CD14-positive monocyte (primary cell): ENCODE results near the gene BRMS1. TPM values are rescaled to one million over a fixed set of nuclear protein-coding genes. Genes with fewer than 3 reads are reported as not detected.

Experiments used
- DNase-seq, 3 donors: peaks; one replicate each; pipeline ENCODE4 v3.0.0-alpha.2; 2011 to 2022
- H2AFZ ChIP-seq: 2 replicates; pipeline ENCODE4 v1.6.0; 2012; ENCODE audit warnings: mild to moderate bottlenecking, low read depth, low read length, inconsistent platforms; ENCODE audit not compliant: insufficient read depth, poor library complexity, severe bottlenecking
- H3K27ac ChIP-seq, 2 donors: 1 replicate in 1 of 2; 2 replicates in 1 of 2; pipeline ENCODE4 v1.5.1; 2012 to 2013; ENCODE audit warnings: low read length in 2 of 2, control low read depth in 1 of 2, inconsistent platforms in 1 of 2, low read depth in 1 of 2, mild to moderate bottlenecking in 1 of 2
- H3K27me3 ChIP-seq, 2 donors: one replicate each; pipeline versions ENCODE4 v1.6.0 to v1.6.1; 2011 to 2013; ENCODE audit warnings: low read length in 2 of 2; ENCODE audit not compliant: control insufficient read depth in 2 of 2, insufficient read depth in 2 of 2
- H3K36me3 ChIP-seq, 2 donors: replicated peaks in 1 of 2; 1 replicate in 1 of 2; 2 replicates in 1 of 2; pipeline versions ENCODE4 v1.5.1 to v1.6.1; 2012 to 2013; ENCODE audit warnings: low read length in 2 of 2, control low read depth in 1 of 2, inconsistent platforms in 1 of 2, mild to moderate bottlenecking in 1 of 2; ENCODE audit not compliant: insufficient read depth in 2 of 2, control insufficient read depth in 1 of 2
- H3K4me1 ChIP-seq, 2 donors: 1 replicate in 1 of 2; 2 replicates in 1 of 2; pipeline versions ENCODE4 v1.5.1 to v1.6.1; 2012 to 2013; ENCODE audit warnings: low read length in 2 of 2, control low read depth in 1 of 2, inconsistent platforms in 1 of 2, mild to moderate bottlenecking in 1 of 2, moderate library complexity in 1 of 2; ENCODE audit not compliant: insufficient read depth in 2 of 2, control insufficient read depth in 1 of 2
- H3K4me2 ChIP-seq: replicated peaks from 2 replicates; pipeline ENCODE3; 2012; ENCODE audit warnings: low read length, moderate library complexity, mild to moderate bottlenecking; ENCODE audit not compliant: poor library complexity, severe bottlenecking; ENCODE audit errors: extremely low read depth
- H3K4me3 ChIP-seq, 3 experiments: fragments of 200-600 bp in 1 of 3; sonication (generic) in 1 of 3; replicated peaks in 1 of 3; 1 replicate in 2 of 3; 2 replicates in 1 of 3; pipeline ENCODE4 v1.5.1; 2011 to 2013; ENCODE audit warnings: low read length in 3 of 3, mild to moderate bottlenecking in 3 of 3, control low read depth in 2 of 3, low read depth in 2 of 3, inconsistent platforms in 1 of 3, moderate library complexity in 1 of 3
- H3K79me2 ChIP-seq: 2 replicates; pipeline ENCODE4 v1.6.0; 2012; ENCODE audit warnings: mild to moderate bottlenecking, control low read depth, inconsistent platforms, low read length, moderate library complexity; ENCODE audit not compliant: insufficient read depth
- H3K9ac ChIP-seq: 2 replicates; pipeline ENCODE4 v1.6.0; 2017; ENCODE audit warnings: low read length, mild to moderate bottlenecking; ENCODE audit not compliant: insufficient read depth, poor library complexity, severe bottlenecking
- H3K9me3 ChIP-seq, 2 donors: replicated peaks in 1 of 2; 1 replicate in 1 of 2; 2 replicates in 1 of 2; pipeline versions ENCODE4 v1.5.1 to v1.6.1; 2012 to 2013; ENCODE audit warnings: low read length in 2 of 2, control low read depth in 1 of 2; ENCODE audit not compliant: control insufficient read depth in 1 of 2, insufficient read depth in 1 of 2
- H4K20me1 ChIP-seq: 2 replicates; pipeline ENCODE4 v1.6.0; 2012; ENCODE audit warnings: mild to moderate bottlenecking, low read length, control low read depth, moderate library complexity; ENCODE audit not compliant: insufficient read depth
- H3K27ac Mint-ChIP-seq, 7 donors: one replicate each; pipeline ENCODE4 v1.8.0; 2020; ENCODE audit warnings: mild to moderate bottlenecking in 7 of 7, mixed read lengths in 7 of 7, moderate library complexity in 6 of 7, inconsistent platforms in 2 of 7
- H3K27me3 Mint-ChIP-seq, 3 donors: one replicate each; pipeline ENCODE4 v1.8.0; 2021 to 2022; ENCODE audit warnings: low read depth in 3 of 3, mild to moderate bottlenecking in 3 of 3, mixed read lengths in 3 of 3, moderate library complexity in 3 of 3, inconsistent platforms in 1 of 3
- H3K36me3 Mint-ChIP-seq, 2 donors: one replicate each; pipeline ENCODE4 v1.8.0; 2020; ENCODE audit warnings: mixed read lengths in 2 of 2, inconsistent platforms in 1 of 2, mild to moderate bottlenecking in 1 of 2
- H3K4me1 Mint-ChIP-seq: one replicate; pipeline ENCODE4 v1.8.0; 2020; ENCODE audit warnings: mild to moderate bottlenecking, mixed read lengths
- H3K4me3 Mint-ChIP-seq, 2 donors: one replicate each; pipeline ENCODE4 v1.8.0; 2020; ENCODE audit warnings: mild to moderate bottlenecking in 2 of 2, mixed read lengths in 2 of 2, moderate library complexity in 1 of 2
- H3K9me3 Mint-ChIP-seq, 7 donors: one replicate each; pipeline ENCODE4 v1.8.0; 2020 to 2022; ENCODE audit warnings: mixed read lengths in 7 of 7, mild to moderate bottlenecking in 6 of 7, moderate library complexity in 6 of 7, inconsistent platforms in 2 of 7
- WGBS: methylation state at CpG from one replicate; pipeline ENCODE4 v1.1.5; 2013; ENCODE audit warnings: missing lambda C conversion rate; ENCODE audit not compliant: insufficient coverage; 5-methylcytosine and 5-hydroxymethylcytosine counted together
- intact Hi-C, 2 donors: fragments of 100-400 bp; cut with micrococcal nuclease; formaldehyde crosslinking; loops; one replicate each; pipeline versions ENCODE4 v1.15.0 to v1.15.1; 2023
- polyA plus RNA-seq, 3 donors: library from polyadenylated mRNA; depleted of rRNA in 1 of 3; unstranded in 2 of 3; stranded (reverse) in 1 of 3; fragments of 300-500 nt in 2 of 3; fragments of >200 nt in 1 of 3; fragmentation: Illumina TruSeq in 2 of 3; gene quantifications; 1 replicate in 2 of 3; 2 replicates in 1 of 3; pipeline ENCODE4 v1.2.3, GENCODE V29; 2012 to 2021
- TF ChIP-seq, protein P1 (sequence below): fragments of 200-600 bp; IDR thresholded peaks from one replicate; pipeline ENCODE4 v1.8.0; 2022; ENCODE audit warnings: antibody characterized with exemption, mild to moderate bottlenecking

BRMS1 gene
- polyA plus RNA-seq, 3 donors: 49.0 to 65.2 (median 62.0) TPM

GRCh38 chr11:66318600-66318970, 26.3 kb downstream of the BRMS1 start:
- DNase-seq: no peak
- Histone ChIP-seq H3K36me3 (no peaks in the 10 kb centered on the region), H3K27me3 (no peaks in the 10 kb centered on the region), H3K4me3 (peak overlapping the region in 1 of 3 experiments; percentile 19), H2AFZ (peak overlapping the region; percentile 38), H4K20me1 (no peaks in the 10 kb centered on the region), H3K4me2 (peak overlapping the region; percentile 58), H3K9ac (no peak overlapping the region), H3K9me3 (no peaks in the 10 kb centered on the region), H3K79me2 (no peaks in the 10 kb centered on the region), H3K27ac (peak overlapping the region; percentile 79 to 83), H3K4me1 (peaks cover 38 to 45% of the 10 kb centered on the region in 2 donors)
- H3K27me3 Mint-ChIP-seq: peaks cover 0 to 16% (median 13%) of the 10 kb centered on the region in 3 donors
- H3K4me3 Mint-ChIP-seq: peak overlapping the region in 1 of 2 donors; percentile 39
- TF ChIP-seq, protein P1, sequence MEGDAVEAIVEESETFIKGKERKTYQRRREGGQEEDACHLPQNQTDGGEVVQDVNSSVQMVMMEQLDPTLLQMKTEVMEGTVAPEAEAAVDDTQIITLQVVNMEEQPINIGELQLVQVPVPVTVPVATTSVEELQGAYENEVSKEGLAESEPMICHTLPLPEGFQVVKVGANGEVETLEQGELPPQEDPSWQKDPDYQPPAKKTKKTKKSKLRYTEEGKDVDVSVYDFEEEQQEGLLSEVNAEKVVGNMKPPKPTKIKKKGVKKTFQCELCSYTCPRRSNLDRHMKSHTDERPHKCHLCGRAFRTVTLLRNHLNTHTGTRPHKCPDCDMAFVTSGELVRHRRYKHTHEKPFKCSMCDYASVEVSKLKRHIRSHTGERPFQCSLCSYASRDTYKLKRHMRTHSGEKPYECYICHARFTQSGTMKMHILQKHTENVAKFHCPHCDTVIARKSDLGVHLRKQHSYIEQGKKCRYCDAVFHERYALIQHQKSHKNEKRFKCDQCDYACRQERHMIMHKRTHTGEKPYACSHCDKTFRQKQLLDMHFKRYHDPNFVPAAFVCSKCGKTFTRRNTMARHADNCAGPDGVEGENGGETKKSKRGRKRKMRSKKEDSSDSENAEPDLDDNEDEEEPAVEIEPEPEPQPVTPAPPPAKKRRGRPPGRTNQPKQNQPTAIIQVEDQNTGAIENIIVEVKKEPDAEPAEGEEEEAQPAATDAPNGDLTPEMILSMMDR: no peak
- WGBS: 50% methylated on average over 2 of the region's 3 CpGs
- intact Hi-C loops: loop anchor here in 1 of 2 donors (10.0 kb wide), 1 partner anchor 66 kb away; no protein-coding TSS in a partner anchor
- peaks cover 36% of the 10 kb centered on the region for H3K4me1 Mint-ChIP-seq
- H3K9me3 Mint-ChIP-seq: peaks cover 0 to 9% (median 3%) of the 10 kb centered on the region in 7 donors
- H3K27ac Mint-ChIP-seq: peak overlapping the region; percentile 88 to 96 (median 94)
- H3K36me3 Mint-ChIP-seq: peaks cover 0 to 2% of the 10 kb centered on the region in 2 donors

DNA sequence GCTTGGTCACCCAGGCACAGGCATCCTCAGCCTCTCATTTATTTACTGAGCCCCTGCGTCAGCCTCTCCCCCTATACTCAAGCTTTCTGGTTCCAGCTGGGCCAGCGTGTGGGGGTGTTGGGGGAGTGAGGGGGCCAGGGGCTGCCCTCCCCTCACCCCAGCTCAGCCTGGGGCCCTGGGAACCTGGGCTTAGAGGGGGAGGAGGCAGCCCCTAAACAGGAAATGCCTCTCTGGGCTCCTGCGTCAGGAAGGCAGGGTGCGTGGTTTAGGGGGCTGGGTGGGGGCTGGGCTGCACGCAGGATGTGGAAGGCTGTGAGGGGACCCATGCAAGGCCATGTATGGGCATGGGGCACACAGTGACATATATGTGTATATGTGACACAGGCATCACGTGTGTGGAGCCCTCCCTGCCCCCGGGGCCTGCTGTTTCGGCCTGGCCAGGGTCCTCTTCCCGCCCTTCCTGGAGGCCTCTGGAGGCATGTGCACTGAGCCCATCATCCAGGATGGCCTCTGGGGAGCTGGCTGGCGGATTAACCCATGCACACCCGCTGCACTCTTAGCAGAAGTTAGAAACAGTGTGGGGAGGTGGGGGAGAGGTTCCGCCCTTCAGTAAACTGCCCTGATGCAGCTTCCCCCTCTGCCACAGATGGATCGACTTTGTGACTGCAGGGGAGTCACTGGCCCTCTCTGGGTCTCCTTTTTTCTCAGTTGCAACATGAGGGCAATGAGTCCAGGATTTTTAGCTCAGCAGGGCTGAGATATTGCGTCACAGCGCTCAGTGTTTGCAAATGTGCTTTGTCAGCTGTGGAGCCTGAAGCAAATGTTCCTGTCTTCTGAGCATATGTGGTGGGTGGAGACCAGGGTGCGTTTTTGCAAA, 26.9 kb downstream of the BRMS1 start:
- Mint-ChIP-seq H3K4me3 (peak overlapping the region; percentile 39 to 69), H3K36me3 (peaks cover 0 to 2% of the 10 kb centered on the region in 2 donors), H3K4me1 (peaks cover 41% of the 10 kb centered on the region), H3K27ac (peak overlapping the region; percentile 88 to 96 (median 94)), H3K9me3 (peaks cover 0 to 9% (median 3%) of the 10 kb centered on the region in 7 donors), H3K27me3 (peaks cover 0 to 16% (median 13%) of the 10 kb centered on the region in 3 donors)
- no peaks in the 10 kb centered on the region for H3K9me3 ChIP-seq
- peaks cover 45 to 51% of the 10 kb centered on the region in 2 donors for H3K4me1 ChIP-seq
- H3K36me3 ChIP-seq: no peaks in the 10 kb centered on the region
- H3K27me3 ChIP-seq: no peaks in the 10 kb centered on the region
- H3K27ac ChIP-seq: peak overlapping the region; percentile 79 to 83
- H2AFZ ChIP-seq: peak overlapping the region; percentile 53
- H3K4me2 ChIP-seq: peak overlapping the region; percentile 58
- peak; percentile 90 to 95 (median 94) for DNase-seq
- WGBS: 7% methylated on average over 12 of the region's 16 CpGs
- H4K20me1 ChIP-seq: no peaks in the 10 kb centered on the region
- no peaks in the 10 kb centered on the region for H3K79me2 ChIP-seq
- intact Hi-C loops: loop anchor here in 1 of 2 donors (10.0 kb wide), 1 partner anchor 67 kb away; no protein-coding TSS in a partner anchor
- TF ChIP-seq, protein P1: no peak
- H3K4me3 ChIP-seq: peak overlapping the region in 1 of 3 experiments; percentile 44
- H3K9ac ChIP-seq: peak overlapping the region; percentile 24
